ENCODE measurements around the gene PANX1.

Gene PANX1

DNA sequence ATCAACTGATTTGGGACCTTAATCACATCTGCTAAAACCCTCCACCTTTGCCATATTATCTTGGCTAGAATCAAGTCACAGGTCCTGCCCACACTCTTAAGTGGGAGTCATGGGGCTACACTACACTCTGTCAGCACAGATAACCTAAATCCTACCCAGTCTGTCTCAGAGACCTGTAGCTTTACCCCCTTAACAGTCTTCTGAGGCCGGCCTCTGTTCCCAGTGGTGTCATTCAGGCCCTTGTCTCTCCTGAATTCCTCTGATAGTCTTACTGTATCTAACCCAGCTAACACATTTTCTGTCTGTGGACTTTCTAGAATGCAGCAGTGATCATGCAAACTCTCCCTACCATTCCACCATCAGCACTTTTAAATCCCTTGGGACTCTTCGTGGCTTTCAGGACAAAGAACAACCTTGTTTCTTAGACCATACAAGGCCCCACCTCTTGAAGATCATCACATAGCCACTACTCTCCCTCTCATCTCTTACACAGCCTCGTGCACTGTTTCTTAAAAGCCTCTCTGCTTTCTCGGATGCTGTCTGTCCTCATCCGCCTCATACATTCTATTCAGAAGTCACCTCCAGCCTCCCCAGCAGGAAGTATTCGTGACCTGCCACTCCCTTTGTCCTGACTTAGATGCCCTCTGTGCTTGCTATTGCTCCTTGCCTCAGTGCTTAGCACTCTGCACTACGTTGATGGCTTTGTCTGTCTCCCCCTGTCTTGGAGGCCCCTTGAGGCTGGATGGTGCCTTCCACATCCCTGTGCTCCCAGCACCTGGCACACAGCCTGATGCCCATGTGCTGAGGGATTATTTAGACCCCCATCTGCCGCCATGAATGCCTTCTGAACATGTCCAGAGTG, 57.9 kb downstream of the PANX1 start:
- no peak for FAIRE-seq

DNA sequence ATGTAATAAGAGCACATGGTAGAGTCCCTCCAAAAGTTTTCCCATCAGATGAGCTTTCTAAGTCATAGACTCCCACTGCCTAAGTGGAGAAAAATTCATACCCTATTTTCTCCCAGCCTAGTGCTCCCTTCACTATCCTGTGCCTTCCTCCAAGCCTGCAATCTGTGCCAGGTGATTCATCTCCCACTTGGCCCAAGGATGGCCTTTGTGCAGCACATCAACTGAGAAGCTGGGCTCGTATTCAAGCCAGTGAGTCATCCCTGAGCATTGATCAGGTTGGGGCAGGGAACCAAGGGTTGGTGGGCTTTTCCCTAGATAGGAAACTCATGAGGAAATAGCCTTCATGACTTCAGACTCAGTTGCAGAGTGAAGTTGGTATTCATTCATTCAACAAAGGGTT, 64.6 kb downstream of the PANX1 start:
- FAIRE-seq = no peak

DNA sequence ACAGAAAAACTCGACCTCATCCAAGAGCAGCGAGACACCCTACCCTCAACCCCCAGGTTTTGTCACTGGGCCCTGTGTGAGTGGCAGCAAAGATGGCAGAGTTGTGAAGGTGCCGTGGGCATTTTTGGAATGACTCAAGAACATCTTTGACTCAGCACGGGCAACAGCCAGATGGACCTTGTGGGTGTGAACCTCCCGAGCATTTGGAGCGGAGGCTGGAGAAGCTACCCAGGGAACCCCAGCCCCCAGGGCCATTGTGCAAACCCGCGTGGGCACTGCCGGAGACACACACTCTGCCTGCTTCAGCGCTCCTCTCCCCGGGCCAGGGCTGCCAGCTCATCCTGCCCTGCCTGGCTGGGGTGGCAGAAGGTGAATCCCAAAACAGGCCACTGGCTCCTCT, 66.1 kb downstream of the PANX1 start:
- no peak for FAIRE-seq

DNA sequence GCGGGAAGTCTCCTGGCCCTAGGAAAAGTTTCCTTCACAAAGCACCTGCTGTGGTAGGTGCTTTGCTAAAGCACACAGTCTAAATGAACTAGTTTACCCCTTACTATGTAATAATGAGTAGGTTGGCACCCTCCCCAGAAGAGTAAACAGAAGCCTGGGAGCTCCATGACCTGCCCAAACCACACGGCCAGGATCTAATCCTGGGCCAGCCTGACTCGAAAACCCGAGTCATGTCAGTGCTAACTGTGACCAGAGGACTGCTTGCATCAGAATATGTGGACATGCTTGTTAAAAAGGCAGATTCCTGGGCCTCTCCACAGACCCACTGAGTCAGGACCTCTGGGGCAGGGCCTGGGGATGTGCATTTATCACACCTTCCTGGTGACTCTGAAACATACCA, 67.7 kb downstream of the PANX1 start:
- no peak for FAIRE-seq

DNA sequence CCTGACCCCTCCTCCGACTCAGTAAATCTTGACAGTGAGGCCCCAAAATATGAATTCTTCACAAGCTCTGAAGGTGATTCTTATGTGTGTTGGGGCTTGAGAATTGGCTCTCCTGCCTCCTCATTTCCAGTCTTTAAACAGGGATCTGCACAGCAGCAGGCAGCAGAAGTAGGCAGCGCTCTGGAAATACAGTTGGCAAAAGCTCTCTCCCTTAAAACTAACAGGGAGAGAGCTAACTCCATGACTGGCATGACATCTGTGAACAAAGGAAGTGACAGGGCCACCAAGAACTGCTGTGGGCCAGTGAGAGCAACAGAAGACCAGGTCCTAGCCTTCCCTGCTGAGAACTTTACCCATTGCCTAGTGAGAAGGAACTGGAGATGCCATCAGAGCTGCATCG, 70.1 kb downstream of the PANX1 start:
- no peak for FAIRE-seq

DNA sequence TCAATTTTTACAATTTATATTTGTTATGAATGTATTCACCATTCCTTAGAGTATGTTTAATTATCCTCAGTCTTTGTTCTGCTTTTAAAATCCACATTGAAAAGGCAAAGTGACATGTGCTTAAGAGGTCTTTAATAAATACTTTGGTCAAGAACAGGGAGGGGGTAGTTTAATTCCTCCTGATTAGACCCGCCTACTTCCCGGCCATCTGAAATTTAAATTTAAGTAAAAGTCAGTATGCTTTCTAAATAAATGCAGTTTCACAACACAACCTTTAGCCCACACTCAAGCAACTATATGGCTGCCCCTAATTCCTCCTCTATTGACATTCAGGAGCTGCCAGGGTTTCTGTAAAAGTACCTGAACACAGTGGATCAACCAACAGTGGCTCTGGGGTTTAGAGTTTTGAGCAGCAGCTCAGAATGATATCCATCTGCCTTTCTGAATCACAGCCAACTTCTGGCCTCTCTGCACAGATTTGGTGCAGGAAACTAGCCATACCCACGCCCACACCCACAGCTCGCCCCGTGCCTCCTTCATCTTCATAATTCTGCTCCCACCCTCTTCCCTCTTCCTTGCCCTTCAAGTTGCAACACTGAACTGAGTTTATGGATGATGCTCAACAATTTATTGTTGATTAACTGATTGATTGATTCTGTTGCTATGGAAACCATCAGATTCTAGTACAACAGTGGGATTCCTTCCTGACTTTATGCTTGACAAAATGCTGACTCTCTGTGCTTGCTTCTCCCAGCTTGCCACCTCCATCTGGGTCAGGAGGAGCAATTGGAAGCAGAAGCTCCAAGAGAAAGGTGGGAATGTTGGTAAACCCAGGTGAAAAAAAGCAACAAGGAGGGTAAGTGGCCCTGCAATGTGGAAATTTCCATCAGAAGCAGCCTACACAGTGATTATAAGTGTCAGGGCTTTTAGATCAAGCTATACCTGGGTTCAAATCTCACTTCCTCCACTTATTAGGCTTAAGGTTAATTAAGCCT, 70.8 kb downstream of the PANX1 start:
- no peak for FAIRE-seq

DNA sequence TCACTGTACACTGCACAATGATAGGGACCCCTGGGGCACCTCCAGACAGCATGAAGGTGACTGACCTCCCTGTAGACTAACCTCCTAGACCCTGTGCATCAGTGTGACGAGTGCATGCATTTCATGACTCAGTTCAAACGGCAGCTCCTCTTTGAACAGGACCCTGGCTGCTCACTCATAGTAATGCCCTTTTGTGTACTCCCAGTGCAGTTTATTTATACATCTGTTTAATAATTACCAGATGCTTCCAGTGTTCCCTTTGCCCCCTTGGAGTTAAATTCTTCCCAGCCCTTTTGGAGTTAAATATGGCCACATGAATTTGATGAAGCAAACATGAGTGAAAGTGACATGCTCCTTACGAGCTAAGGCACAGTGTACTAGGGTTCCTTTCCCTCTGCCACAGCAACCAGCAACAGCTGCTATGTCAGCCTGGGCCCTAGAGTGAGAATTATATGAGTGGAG, 72.4 kb downstream of the PANX1 start:
- no peak for FAIRE-seq

DNA sequence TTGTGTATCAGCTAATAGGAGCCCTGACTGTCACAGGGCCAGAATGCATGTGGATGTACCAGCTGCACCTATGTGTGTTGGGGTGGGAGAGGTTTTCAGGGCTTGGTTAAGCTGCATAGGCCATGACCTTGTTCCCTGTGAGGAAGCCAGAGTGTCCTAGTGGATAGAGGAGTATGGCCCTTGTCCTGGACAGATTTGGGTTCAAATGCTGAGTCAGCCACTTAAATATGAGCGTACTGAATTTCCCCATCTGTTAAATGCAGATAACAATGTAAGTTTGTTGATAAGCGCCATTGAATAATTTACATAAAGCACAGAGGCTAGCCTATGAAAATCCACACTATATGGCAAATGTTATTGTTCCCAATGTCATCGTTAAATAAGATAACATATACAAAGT, 74.4 kb downstream of the PANX1 start:
- FAIRE-seq = no peak

DNA sequence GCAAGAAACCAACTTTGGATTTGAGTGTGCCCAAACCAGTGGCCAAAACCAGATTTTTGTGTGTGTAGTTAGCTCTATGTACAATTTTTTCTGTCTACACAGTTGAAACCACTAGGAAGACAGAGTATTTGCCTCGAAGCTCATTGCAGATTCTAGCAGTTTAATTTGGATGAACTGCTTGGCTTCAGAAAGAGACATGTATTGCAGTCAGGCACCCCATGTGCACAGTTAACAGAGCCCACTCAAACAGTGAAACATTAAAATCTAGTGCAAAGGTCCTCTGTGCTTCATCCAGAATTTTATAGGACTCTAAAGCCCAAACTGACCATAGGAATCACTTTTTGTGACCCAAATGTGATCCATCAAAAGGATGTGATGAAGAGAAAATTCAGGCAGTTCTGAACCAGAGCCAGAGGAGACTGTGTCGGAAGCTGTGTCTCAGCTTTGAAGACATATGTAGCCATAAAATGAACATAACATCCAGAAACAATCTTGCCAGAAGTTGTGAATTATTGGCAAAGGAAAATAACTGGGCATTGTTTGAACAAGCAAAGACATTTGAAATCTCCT, 82.7 kb downstream of the PANX1 start:
- no peak for FAIRE-seq

DNA sequence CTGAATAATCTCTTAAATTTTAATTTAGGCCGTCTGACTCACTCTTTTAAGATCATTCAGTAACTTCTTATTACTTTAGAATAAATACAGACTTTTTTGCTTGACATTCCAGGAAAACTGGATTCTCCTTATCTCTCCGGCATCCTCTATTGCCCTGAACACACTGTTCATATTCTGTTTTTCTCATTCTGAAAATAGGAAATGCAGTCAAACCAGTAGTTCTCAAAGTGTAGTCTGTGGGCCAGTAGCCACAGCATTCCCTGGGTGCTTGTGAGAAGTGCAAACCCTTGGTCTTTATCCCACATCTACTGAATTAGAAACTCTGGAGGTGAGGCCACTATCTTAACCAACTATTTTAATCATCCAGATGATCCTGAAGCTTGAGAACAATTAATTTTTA, 84.3 kb downstream of the PANX1 start:
- FAIRE-seq = no peak

DNA sequence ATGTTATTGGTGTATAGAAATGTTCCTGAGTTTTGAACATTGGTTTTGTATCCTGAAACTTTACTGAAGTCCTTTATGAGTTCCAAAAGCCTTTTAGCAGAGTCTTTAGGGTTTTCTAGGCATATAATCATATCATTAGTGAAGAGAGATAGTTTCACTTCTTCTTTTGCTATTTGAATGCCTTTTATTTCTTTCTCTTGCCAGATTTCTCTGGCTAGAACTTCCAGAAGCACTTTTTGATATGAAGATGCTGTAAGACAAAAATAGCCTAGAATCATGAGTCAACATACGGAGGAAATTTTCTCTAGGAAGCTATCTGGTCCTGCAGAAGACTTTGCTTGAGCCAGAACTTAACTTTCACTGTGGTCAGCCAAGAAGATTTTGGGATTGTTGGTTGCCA, 89.1 kb downstream of the PANX1 start:
- FAIRE-seq = no peak

DNA sequence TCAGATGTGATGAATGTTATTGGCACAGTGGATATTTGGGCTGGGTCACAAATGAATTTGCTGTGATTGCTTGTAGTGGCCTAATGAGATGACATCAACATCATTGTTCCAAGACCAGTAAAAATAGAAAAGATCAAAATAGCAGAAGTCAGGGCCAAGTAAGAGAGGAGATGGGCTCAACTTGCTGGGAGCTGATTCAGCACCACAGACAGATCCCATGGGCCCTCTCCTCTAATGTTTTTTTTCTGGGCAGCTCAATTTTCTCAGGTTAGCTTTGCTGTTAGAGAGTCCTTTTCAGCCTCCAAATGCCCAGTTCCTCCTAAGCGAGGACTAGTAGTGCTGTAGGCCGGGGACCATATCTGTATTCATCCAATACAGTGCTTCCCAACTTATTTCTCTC, 89.7 kb downstream of the PANX1 start:
- no peak for FAIRE-seq

DNA sequence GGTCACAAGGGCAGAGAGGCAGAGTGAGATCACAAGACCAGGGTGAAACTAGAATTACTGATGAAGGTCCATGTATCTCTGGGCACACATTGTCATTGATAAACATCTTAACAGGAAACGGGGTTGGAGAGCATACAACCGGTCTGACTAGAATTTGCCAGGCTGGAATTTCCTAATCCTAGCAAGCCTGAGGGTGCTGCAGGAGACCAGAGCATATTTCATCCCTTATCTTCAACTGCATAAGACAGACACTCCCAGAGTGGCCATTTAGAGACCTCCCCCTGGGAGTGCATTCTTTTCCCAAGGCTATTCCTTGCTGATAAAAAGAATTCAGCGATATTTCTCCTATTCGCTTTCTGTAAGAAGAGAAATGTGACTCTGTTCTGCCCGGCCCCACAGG, 91.1 kb downstream of the PANX1 start:
- FAIRE-seq = no peak

DNA sequence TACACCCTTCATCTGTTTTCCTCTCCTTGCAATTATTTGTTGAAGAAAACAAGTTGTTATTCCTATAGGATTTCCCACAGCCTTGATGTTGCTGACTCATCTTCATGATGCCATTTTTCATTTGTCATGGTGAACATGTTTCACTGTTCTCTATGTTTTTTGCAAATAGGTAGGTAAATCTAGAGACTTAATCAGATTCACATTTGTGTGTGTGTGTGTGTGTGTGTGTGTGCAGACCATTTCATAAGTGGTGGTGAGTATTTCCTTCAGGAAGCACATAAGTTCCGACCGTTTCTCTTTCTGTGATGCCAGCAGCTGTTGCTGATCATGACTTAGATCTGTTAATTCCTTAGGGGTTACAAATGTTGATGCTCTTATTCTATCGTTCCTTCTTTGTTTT, 95.4 kb downstream of the PANX1 start:
- FAIRE-seq = no peak
